B cell (primary cell): ENCODE data around the gene PDPN.

Experiments used
- CTCF ChIP-seq: fragments of 200-600 bp; IDR thresholded peaks from one replicate; pipeline ENCODE4 v1.8.0; 2022; ENCODE audit warnings: antibody characterized with exemption, mild to moderate bottlenecking
- EZH2 ChIP-seq: IDR thresholded peaks from 2 replicates; pipeline ENCODE4 v1.6.1; 2012; ENCODE audit warnings: borderline replicate concordance, low read depth, mild to moderate bottlenecking, moderate library complexity, low read length; ENCODE audit not compliant: insufficient read depth, poor library complexity, severe bottlenecking

GRCh38 chr1:13540866-13541265 lies 42.8 kb upstream of the PDPN start:
- TF ChIP-seq CTCF (no peak), EZH2 (no peak)
